PC-9 (cell line): ENCODE data around the gene LNX1. TPM values are rescaled to one million over a fixed set of nuclear protein-coding genes. Genes with fewer than 3 reads are reported as not detected.

Source experiments
- BruUV-seq: library from RNA; stranded (reverse); fragments of 400-500 nt; replicated peaks from 2 replicates; lab custom pipeline; 2021; lab: Mats Ljungman, UMichigan
- CTCF ChIA-PET: fragments of 300-600 bp; sonication (Branson Sonifier 250); formaldehyde crosslinking; loops from one replicate; lab custom pipeline; 2022; ENCODE audit warnings: antibody characterized with exemption; lab: Charles Lee
- POLR2A ChIA-PET: fragments of 300-600 bp; sonication (Branson Sonifier 250); formaldehyde crosslinking; loops from one replicate; lab custom pipeline; 2022; ENCODE audit warnings: antibody characterized with exemption; ENCODE audit not compliant: unreplicated experiment; lab: Charles Lee
- DNase-seq, 2 experiments: peaks; one replicate each; pipeline versions ENCODE4 v3.0.0 to v3.0.0-alpha.2; 2015 to 2022; ENCODE audit warnings: mixed read lengths in 1 of 2
- H2AFZ ChIP-seq: fragments of 200-600 bp; sonication (generic); 2 replicates; pipeline ENCODE4 v1.8.1; 2017; ENCODE audit warnings: antibody characterized with exemption
- H3F3A ChIP-seq: fragments of 200-600 bp; sonication (generic); 2 replicates; pipeline ENCODE4 v1.8.1; 2017; ENCODE audit warnings: antibody characterized with exemption, mild to moderate bottlenecking, low read depth; ENCODE audit not compliant: insufficient read depth
- H3K27ac ChIP-seq: fragments of 200-600 bp; sonication (generic); 2 replicates; pipeline ENCODE4 v1.6.1; 2016; ENCODE audit warnings: mixed run types
- H3K27me3 ChIP-seq: fragments of 200-600 bp; sonication (generic); 2 replicates; pipeline ENCODE4 v1.6.1; 2016; ENCODE audit warnings: low read depth, mixed run types; ENCODE audit not compliant: insufficient read depth
- H3K36me3 ChIP-seq: fragments of 200-600 bp; sonication (generic); 2 replicates; pipeline ENCODE4 v1.6.1; 2016; ENCODE audit warnings: low read depth, mixed run types
- H3K4me1 ChIP-seq: fragments of 200-600 bp; sonication (generic); replicated peaks from 2 replicates; pipeline ENCODE4 v1.6.1; 2016; ENCODE audit warnings: mixed run types; ENCODE audit not compliant: insufficient read depth
- H3K4me2 ChIP-seq: fragments of 200-600 bp; sonication (generic); 2 replicates; pipeline ENCODE4 v1.6.1; 2017; ENCODE audit warnings: mixed run types
- H3K4me3 ChIP-seq: fragments of 200-600 bp; sonication (generic); 2 replicates; pipeline ENCODE4 v1.6.1; 2016; ENCODE audit warnings: mixed run types
- H3K79me2 ChIP-seq: fragments of 200-600 bp; sonication (generic); 2 replicates; pipeline ENCODE4 v1.6.1; 2017; ENCODE audit warnings: low read depth, mixed run types
- H3K9me2 ChIP-seq: fragments of 200-600 bp; sonication (generic); 2 replicates; pipeline ENCODE4 v1.8.1; 2017; ENCODE audit warnings: mild to moderate bottlenecking; ENCODE audit not compliant: insufficient read depth
- H3K9me3 ChIP-seq: fragments of 200-600 bp; sonication (generic); 2 replicates; pipeline ENCODE4 v1.8.1; 2016; ENCODE audit warnings: low read depth; ENCODE audit not compliant: insufficient read depth
- H4K20me1 ChIP-seq: fragments of 200-600 bp; sonication (generic); 2 replicates; pipeline ENCODE4 v1.8.1; 2017; ENCODE audit not compliant: insufficient read depth
- EZH2 ChIP-seq: fragments of 200-600 bp; sonication (generic); IDR thresholded peaks from 2 replicates; pipeline ENCODE4 v1.8.0; 2017; ENCODE audit warnings: antibody characterized with exemption, low read depth
- intact Hi-C: fragments of 100-400 bp; cut with micrococcal nuclease; formaldehyde crosslinking; loops from one replicate; pipeline ENCODE4 v1.10.0; 2022; ENCODE audit not compliant: unreplicated experiment
- total RNA-seq: library from RNA; stranded (reverse); gene quantifications from 2 replicates; pipeline ENCODE4 v1.2.3, GENCODE V29; 2021
- TF ChIP-seq, protein P1 (sequence below): fragments of 200-600 bp; sonication (generic); conservative IDR thresholded peaks from 2 replicates; pipeline ENCODE4 v1.6.1; 2017; ENCODE audit warnings: mixed run types, antibody characterized with exemption, mild to moderate bottlenecking, moderate library complexity

Gene LNX1
- total RNA-seq, 1 experiment from 2014 or later, result 3.4 TPM

GRCh38 chr4:53552711-53553110, 38.6 kb downstream of the LNX1 start:
- no peaks in the 10 kb centered on the region for H3K27me3 ChIP-seq
- H3K27ac ChIP-seq, result no peak overlapping the region
- no peaks in the 10 kb centered on the region for H3K36me3 ChIP-seq
- no peaks in the 10 kb centered on the region for H3F3A ChIP-seq
- no peak overlapping the region for H3K4me3 ChIP-seq
- no peak overlapping the region for H2AFZ ChIP-seq
- no peaks in the 10 kb centered on the region for H3K79me2 ChIP-seq
- intact Hi-C loops, result no loop called here
- H4K20me1 ChIP-seq, result no peaks in the 10 kb centered on the region
- no TSS peak for BruUV-seq
- DNase-seq, result no peak
- H3K4me1 ChIP-seq, result no peaks in the 10 kb centered on the region
- CTCF ChIA-PET, result no interaction called here
- POLR2A ChIA-PET, result no interaction called here
- TF ChIP-seq, protein P1, sequence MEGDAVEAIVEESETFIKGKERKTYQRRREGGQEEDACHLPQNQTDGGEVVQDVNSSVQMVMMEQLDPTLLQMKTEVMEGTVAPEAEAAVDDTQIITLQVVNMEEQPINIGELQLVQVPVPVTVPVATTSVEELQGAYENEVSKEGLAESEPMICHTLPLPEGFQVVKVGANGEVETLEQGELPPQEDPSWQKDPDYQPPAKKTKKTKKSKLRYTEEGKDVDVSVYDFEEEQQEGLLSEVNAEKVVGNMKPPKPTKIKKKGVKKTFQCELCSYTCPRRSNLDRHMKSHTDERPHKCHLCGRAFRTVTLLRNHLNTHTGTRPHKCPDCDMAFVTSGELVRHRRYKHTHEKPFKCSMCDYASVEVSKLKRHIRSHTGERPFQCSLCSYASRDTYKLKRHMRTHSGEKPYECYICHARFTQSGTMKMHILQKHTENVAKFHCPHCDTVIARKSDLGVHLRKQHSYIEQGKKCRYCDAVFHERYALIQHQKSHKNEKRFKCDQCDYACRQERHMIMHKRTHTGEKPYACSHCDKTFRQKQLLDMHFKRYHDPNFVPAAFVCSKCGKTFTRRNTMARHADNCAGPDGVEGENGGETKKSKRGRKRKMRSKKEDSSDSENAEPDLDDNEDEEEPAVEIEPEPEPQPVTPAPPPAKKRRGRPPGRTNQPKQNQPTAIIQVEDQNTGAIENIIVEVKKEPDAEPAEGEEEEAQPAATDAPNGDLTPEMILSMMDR, result no peak
- no peak for TF ChIP-seq EZH2
- no peak overlapping the region for H3K4me2 ChIP-seq
- no peaks in the 10 kb centered on the region for H3K9me3 ChIP-seq
- no peaks in the 10 kb centered on the region for H3K9me2 ChIP-seq

DNA sequence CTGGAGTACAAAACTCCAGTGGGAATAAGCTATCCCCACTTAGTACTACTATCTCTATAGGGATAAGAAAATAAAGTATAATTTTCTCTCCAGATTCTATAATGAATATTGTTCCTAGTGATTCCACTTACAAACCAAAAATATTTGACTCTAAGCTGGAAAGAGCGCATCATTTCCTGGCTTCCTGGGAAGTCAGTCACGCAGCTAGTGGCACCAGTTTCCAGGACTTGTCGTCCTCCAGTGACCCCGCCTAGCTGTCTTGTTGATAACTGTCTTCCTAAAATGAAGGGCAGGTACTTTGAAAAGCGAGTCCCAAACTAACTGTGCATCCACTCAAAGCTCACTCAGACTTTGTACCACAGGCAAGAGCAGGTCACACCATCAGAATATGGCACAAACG, 39.3 kb downstream of the LNX1 start:
- Histone ChIP-seq H3K9me3 (no peaks in the 10 kb centered on the region), H3K27ac (no peak overlapping the region), H3K4me2 (no peak overlapping the region), H3K4me3 (no peak overlapping the region), H3F3A (no peaks in the 10 kb centered on the region), H4K20me1 (no peaks in the 10 kb centered on the region), H3K9me2 (no peaks in the 10 kb centered on the region), H3K27me3 (no peaks in the 10 kb centered on the region), H3K36me3 (no peaks in the 10 kb centered on the region), H3K4me1 (no peaks in the 10 kb centered on the region), H3K79me2 (no peaks in the 10 kb centered on the region), H2AFZ (no peak overlapping the region)
- ChIA-PET POLR2A (no interaction called here), CTCF (no interaction called here)
- intact Hi-C loops, result no loop called here
- TF ChIP-seq EZH2, result no peak
- TF ChIP-seq, protein P1, result no peak
- DNase-seq, result no peak
- BruUV-seq, result no TSS peak

DNA sequence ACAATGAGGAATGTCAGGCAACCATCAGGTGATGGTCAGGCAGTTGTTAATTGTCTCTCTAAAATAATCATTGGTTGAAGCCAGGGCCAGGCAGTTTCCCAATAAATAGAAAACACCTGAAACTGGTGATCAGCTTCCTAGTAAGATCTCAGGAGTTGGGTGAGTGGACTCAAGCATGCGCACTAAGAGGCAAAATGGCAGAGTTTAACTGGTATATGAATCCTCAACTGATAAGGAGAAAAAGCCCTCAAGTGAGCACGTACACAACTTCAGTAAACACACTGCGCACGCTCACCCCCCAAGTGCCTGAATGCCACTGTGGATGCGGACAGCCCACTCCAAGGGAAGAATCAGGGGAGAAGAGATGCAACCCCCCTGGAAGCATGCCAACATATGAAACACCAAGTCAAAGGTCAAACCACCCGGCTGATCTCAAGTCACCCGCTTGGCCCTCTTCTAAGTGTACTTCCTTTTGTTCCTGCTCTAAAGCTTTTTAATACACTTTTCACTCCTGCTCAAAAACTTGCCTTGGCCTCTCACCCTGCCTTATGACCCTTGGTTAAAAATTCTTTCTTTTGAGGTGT, 39.9 kb downstream of the LNX1 start:
- BruUV-seq, result no TSS peak
- TF ChIP-seq EZH2, result no peak
- TF ChIP-seq, protein P1, result no peak
- no peak overlapping the region for H3K4me2 ChIP-seq
- H3K4me1 ChIP-seq, result no peaks in the 10 kb centered on the region
- no peak overlapping the region for H2AFZ ChIP-seq
- intact Hi-C loops, result no loop called here
- ChIA-PET POLR2A (no interaction called here), CTCF (no interaction called here)
- H3K79me2 ChIP-seq, result no peaks in the 10 kb centered on the region
- no peaks in the 10 kb centered on the region for H3K27me3 ChIP-seq
- no peaks in the 10 kb centered on the region for H3K9me2 ChIP-seq
- H4K20me1 ChIP-seq, result no peaks in the 10 kb centered on the region
- H3K9me3 ChIP-seq, result no peaks in the 10 kb centered on the region
- no peak for DNase-seq
- no peak overlapping the region for H3K27ac ChIP-seq
- H3K4me3 ChIP-seq, result no peak overlapping the region
- H3F3A ChIP-seq, result no peaks in the 10 kb centered on the region
- H3K36me3 ChIP-seq, result no peaks in the 10 kb centered on the region
